ENCODE results near the gene CTNNBL1.

- TF ChIP-seq POLR2A (IDR thresholded peaks at IDR 0.05; ENCODE audit: low read length) (no peak), GATA1 (IDR thresholded peaks at IDR 0.05; ENCODE audit: low read depth, low read length) (no peak)
Observed at GRCh38 chr20:37841389-37841788, 147.6 kb downstream of the CTNNBL1 start.

All from erythroblast (primary cell).